ENCODE data around the gene GJD3.

GJD3 gene

GRCh38 chr17:40321961-40322357 lies 42.6 kb downstream of the GJD3 start:
- DNase-seq = no peak

GRCh38 chr17:40321524-40321929 lies 43.0 kb downstream of the GJD3 start:
- DNase-seq = no peak

- DNase-seq = peak; percentile 63
These were observed 43.6 kb downstream of the GJD3 start for GRCh38 chr17:40320756-40321523.

- peak; percentile 55 for DNase-seq
These were observed 44.6 kb downstream of the GJD3 start for GRCh38 chr17:40319651-40320540.

GRCh38 chr17:40318830-40319391 lies 45.6 kb downstream of the GJD3 start:
- no peak for DNase-seq

GRCh38 chr17:40317880-40318829 lies 46.4 kb downstream of the GJD3 start:
- peak; percentile 95 for DNase-seq

GRCh38 chr17:40317345-40317873 lies 47.1 kb downstream of the GJD3 start:
- DNase-seq = peak; percentile 77

GRCh38 chr17:40316571-40317344 lies 47.8 kb downstream of the GJD3 start:
- no peak for DNase-seq

GRCh38 chr17:40315678-40316570 lies 48.6 kb downstream of the GJD3 start:
- peak; percentile 74 for DNase-seq

GRCh38 chr17:40315206-40315605 lies 49.3 kb downstream of the GJD3 start:
- DNase-seq = no peak

GRCh38 chr17:40314584-40314956 lies 50.0 kb downstream of the GJD3 start:
- peak; percentile 89 for DNase-seq

GRCh38 chr17:40313668-40314583 lies 50.6 kb downstream of the GJD3 start:
- DNase-seq = no peak

All from hematopoietic multipotent progenitor cell treated with erythropoietin and hydrocortisone succinate and interleukin-3 and kit ligand, for 8 days (in vitro differentiated cells).